ENCODE results near the gene CWF19L2.

GRCh38 chr11:107453594-107454286, 3.9 kb downstream of the CWF19L2 start:
- TF ChIP-seq, protein P1, sequence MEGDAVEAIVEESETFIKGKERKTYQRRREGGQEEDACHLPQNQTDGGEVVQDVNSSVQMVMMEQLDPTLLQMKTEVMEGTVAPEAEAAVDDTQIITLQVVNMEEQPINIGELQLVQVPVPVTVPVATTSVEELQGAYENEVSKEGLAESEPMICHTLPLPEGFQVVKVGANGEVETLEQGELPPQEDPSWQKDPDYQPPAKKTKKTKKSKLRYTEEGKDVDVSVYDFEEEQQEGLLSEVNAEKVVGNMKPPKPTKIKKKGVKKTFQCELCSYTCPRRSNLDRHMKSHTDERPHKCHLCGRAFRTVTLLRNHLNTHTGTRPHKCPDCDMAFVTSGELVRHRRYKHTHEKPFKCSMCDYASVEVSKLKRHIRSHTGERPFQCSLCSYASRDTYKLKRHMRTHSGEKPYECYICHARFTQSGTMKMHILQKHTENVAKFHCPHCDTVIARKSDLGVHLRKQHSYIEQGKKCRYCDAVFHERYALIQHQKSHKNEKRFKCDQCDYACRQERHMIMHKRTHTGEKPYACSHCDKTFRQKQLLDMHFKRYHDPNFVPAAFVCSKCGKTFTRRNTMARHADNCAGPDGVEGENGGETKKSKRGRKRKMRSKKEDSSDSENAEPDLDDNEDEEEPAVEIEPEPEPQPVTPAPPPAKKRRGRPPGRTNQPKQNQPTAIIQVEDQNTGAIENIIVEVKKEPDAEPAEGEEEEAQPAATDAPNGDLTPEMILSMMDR (conservative IDR thresholded peaks at IDR 0.05; ENCODE audit: low read length): no peak
- TF ChIP-seq EZH2phosphoT487 (IDR thresholded peaks at IDR 0.05; ENCODE audit: borderline replicate concordance): no peak
